B cell (primary cell): ENCODE results near the gene TLX3. TPM values are rescaled to one million over a fixed set of nuclear protein-coding genes. Genes with fewer than 3 reads are reported as not detected.

Experiments
- ATAC-seq: fragments of 200-7000 bp; cut with Tn5 transposase; one replicate; pipeline ENCODE4 v1.10.0; 2021; ENCODE audit warnings: low read depth, mild to moderate bottlenecking, moderate number of reproducible peaks, moderate library complexity
- CTCF ChIA-PET: fragments of 350-600 bp; sonication (Branson Sonifier 250); formaldehyde crosslinking; loops from one replicate; lab custom pipeline; 2021; ENCODE audit warnings: antibody characterized with exemption, inconsistent platforms; lab: Charles Lee
- POLR2A ChIA-PET: fragments of 350-600 bp; sonication (Branson Sonifier 250); formaldehyde crosslinking; loops from one replicate; lab custom pipeline; 2021; ENCODE audit warnings: antibody characterized with exemption; lab: Charles Lee
- DNase-seq: peaks from one replicate; pipeline ENCODE4 v3.0.0; 2013
- H2AFZ ChIP-seq: 2 replicates; pipeline ENCODE4 v1.6.1; 2012; ENCODE audit warnings: mild to moderate bottlenecking, low read depth, low read length; ENCODE audit not compliant: insufficient read depth, poor library complexity, severe bottlenecking
- H3K27ac ChIP-seq, 2 donors: 1 replicate in 1 of 2; 2 replicates in 1 of 2; pipeline ENCODE4 v1.5.1; 2012 to 2013; ENCODE audit warnings: low read length in 2 of 2, mild to moderate bottlenecking in 2 of 2, moderate library complexity in 1 of 2
- H3K27me3 ChIP-seq, 4 experiments: fragments of 200-600 bp in 1 of 4; sonication (generic) in 1 of 4; replicated peaks in 1 of 4; 1 replicate in 2 of 4; 2 replicates in 2 of 4; pipeline versions ENCODE4 v1.6.1 to v1.7.0; 2013 to 2016; ENCODE audit warnings: low read length in 3 of 4, mild to moderate bottlenecking in 2 of 4, mixed read lengths in 1 of 4, moderate library complexity in 1 of 4; ENCODE audit not compliant: insufficient read depth in 4 of 4, control insufficient read depth in 3 of 4; ENCODE audit errors: control extremely low read depth in 1 of 4
- H3K36me3 ChIP-seq, 2 experiments: replicated peaks in 1 of 2; 1 replicate in 1 of 2; 2 replicates in 1 of 2; pipeline versions ENCODE4 v1.6.1 to v1.7.1; 2013; ENCODE audit warnings: low read length in 1 of 2; ENCODE audit not compliant: insufficient read depth in 2 of 2, control insufficient read depth in 1 of 2; ENCODE audit errors: control extremely low read depth in 1 of 2, extremely low read depth in 1 of 2
- H3K4me1 ChIP-seq, 2 donors: fragments of 200-600 bp in 1 of 2; sonication (generic) in 1 of 2; 1 replicate in 1 of 2; 2 replicates in 1 of 2; pipeline versions ENCODE4 v1.5.1 to v1.6.1; 2013 to 2017; ENCODE audit warnings: low read length in 2 of 2; ENCODE audit not compliant: control insufficient read depth in 2 of 2, insufficient read depth in 2 of 2
- H3K4me2 ChIP-seq: replicated peaks from 2 replicates; pipeline ENCODE3; 2012; ENCODE audit warnings: mild to moderate bottlenecking, low read depth, low read length; ENCODE audit not compliant: poor library complexity, severe bottlenecking
- H3K4me3 ChIP-seq, 5 experiments: fragments of 200-600 bp in 1 of 5; sonication (generic) in 1 of 5; 1 replicate in 3 of 5; 2 replicates in 2 of 5; pipeline versions ENCODE4 v1.5.1 to v1.7.0; 2011 to 2016; ENCODE audit warnings: low read length in 4 of 5, mild to moderate bottlenecking in 4 of 5, low read depth in 2 of 5, control low read depth in 1 of 5, moderate library complexity in 1 of 5; ENCODE audit not compliant: insufficient read depth in 1 of 5; ENCODE audit errors: control extremely low read depth in 1 of 5, extremely low read depth in 1 of 5
- H3K79me2 ChIP-seq: fragments of 200-600 bp; sonication (generic); one replicate; pipeline ENCODE4 v1.6.0; 2016; ENCODE audit warnings: low read length; ENCODE audit not compliant: control insufficient read depth, insufficient read depth
- H3K9ac ChIP-seq: fragments of 200-600 bp; sonication (generic); 2 replicates; pipeline ENCODE4 v1.6.1; 2017; ENCODE audit warnings: mild to moderate bottlenecking, low read length, moderate library complexity
- H3K9me3 ChIP-seq, 3 donors: one replicate each; pipeline versions ENCODE4 v1.6.1 to v1.7.1; 2013; ENCODE audit warnings: low read length in 2 of 3; ENCODE audit not compliant: control insufficient read depth in 2 of 3, insufficient read depth in 1 of 3; ENCODE audit errors: control extremely low read depth in 1 of 3
- H4K20me1 ChIP-seq: 2 replicates; pipeline ENCODE4 v1.6.0; 2012; ENCODE audit warnings: mild to moderate bottlenecking, low read length; ENCODE audit not compliant: insufficient read depth, control insufficient read depth, poor library complexity, severe bottlenecking
- H3K27ac Mint-ChIP-seq: one replicate; pipeline ENCODE4 v1.8.0; 2021; ENCODE audit warnings: mixed read lengths
- H3K27me3 Mint-ChIP-seq: one replicate; pipeline ENCODE4 v1.8.0; 2021; ENCODE audit warnings: mixed read lengths
- H3K4me1 Mint-ChIP-seq: one replicate; pipeline ENCODE4 v1.8.0; 2021; ENCODE audit warnings: mixed read lengths
- H3K4me3 Mint-ChIP-seq: one replicate; pipeline ENCODE4 v1.8.0; 2021; ENCODE audit warnings: mixed read lengths
- H3K9me3 Mint-ChIP-seq: one replicate; pipeline ENCODE4 v1.8.0; 2022; ENCODE audit warnings: mixed read lengths; ENCODE audit not compliant: insufficient read depth
- CTCF ChIP-seq: fragments of 200-600 bp; IDR thresholded peaks from one replicate; pipeline ENCODE4 v1.8.0; 2022; ENCODE audit warnings: antibody characterized with exemption, mild to moderate bottlenecking
- EZH2 ChIP-seq: IDR thresholded peaks from 2 replicates; pipeline ENCODE4 v1.6.1; 2012; ENCODE audit warnings: borderline replicate concordance, low read depth, mild to moderate bottlenecking, moderate library complexity, low read length; ENCODE audit not compliant: insufficient read depth, poor library complexity, severe bottlenecking
- WGBS: methylation state at CpG from one replicate; pipeline ENCODE4 v1.1.5; 2013; ENCODE audit warnings: missing lambda C conversion rate; ENCODE audit not compliant: insufficient coverage; 5-methylcytosine and 5-hydroxymethylcytosine counted together
- intact Hi-C: fragments of 100-400 bp; cut with micrococcal nuclease; formaldehyde crosslinking; loops from one replicate; pipeline ENCODE4 v1.10.0; 2022
- polyA plus RNA-seq: library from polyadenylated mRNA; depleted of rRNA; stranded (reverse); fragments of >200 nt; gene quantifications from 2 replicates; pipeline ENCODE4 v1.2.3, GENCODE V29; 2012
- total RNA-seq, 2 donors: library from RNA; stranded (reverse); fragments of 120-200 nt in 1 of 2; gene quantifications; 1 replicate in 1 of 2; 2 replicates in 1 of 2; pipeline versions ENCODE4 v1.2.3 to v1.2.4, GENCODE V29; 2013 to 2022

Gene TLX3
- total and polyA plus RNA-seq, 2 donors (not counting 1 experiment from before 2014, with no cell fraction given), result not detected

- Histone ChIP-seq H3K79me2 (no peaks in the 10 kb centered on the region), H3K27ac (no peak overlapping the region), H3K36me3 (no peaks in the 10 kb centered on the region), H2AFZ (no peak overlapping the region), H4K20me1 (no peaks in the 10 kb centered on the region), H3K4me3 (no peak overlapping the region), H3K4me2 (no peak overlapping the region), H3K27me3 (no peaks in the 10 kb centered on the region), H3K9ac (no peak overlapping the region), H3K4me1 (no peaks in the 10 kb centered on the region), H3K9me3 (no peaks in the 10 kb centered on the region)
- ChIA-PET POLR2A (no interaction called here), CTCF (no interaction called here)
- intact Hi-C loops, result no loop called here
- DNase-seq (no peak), ATAC-seq (no peak)
- WGBS, result no CpG with 5 or more reads among the region's 5 CpGs
- Mint-ChIP-seq H3K27me3 (peaks cover 30% of the 10 kb centered on the region), H3K9me3 (no peaks in the 10 kb centered on the region), H3K4me3 (no peak overlapping the region), H3K4me1 (no peaks in the 10 kb centered on the region), H3K27ac (no peak overlapping the region)
- TF ChIP-seq EZH2, result no peak
- TF ChIP-seq CTCF, result no peak
Measured at GRCh38 chr5:171275841-171276544, 33.1 kb upstream of the TLX3 start.

DNA sequence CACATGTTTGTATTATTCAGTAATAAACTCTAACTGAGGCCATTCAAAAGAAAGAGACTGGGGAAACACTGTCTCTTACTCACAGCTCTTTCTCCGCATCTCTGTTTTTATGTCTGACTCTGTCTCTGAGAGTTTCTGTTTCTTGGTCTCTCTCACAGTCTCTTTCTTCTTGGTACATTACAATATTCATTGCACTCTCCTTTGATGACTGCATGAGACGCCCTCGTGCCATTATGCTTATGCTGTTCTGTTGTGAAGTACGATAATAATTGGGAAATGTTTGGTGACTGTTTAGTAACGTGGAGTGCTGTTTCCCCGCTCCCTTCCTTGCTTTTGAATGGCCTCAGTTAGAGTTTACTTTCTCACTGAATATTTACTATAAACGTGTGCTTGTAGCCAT lies 25.3 kb upstream of the TLX3 start:
- intact Hi-C loops, result no loop called here
- Histone ChIP-seq H3K27me3 (peaks cover 0 to 7% (median 2%) of the 10 kb centered on the region in 4 experiments), H3K4me1 (no peaks in the 10 kb centered on the region), H3K36me3 (no peaks in the 10 kb centered on the region), H3K4me2 (no peak overlapping the region), H3K9me3 (no peaks in the 10 kb centered on the region), H3K79me2 (no peaks in the 10 kb centered on the region), H3K27ac (no peak overlapping the region), H3K4me3 (no peak overlapping the region), H2AFZ (no peak overlapping the region), H4K20me1 (no peaks in the 10 kb centered on the region), H3K9ac (no peak overlapping the region)
- no peak for TF ChIP-seq EZH2
- no peak for TF ChIP-seq CTCF
- DNase-seq (no peak), ATAC-seq (no peak)
- no peak overlapping the region for H3K4me3 Mint-ChIP-seq
- 79% methylated on average over 3 of the region's 7 CpGs for WGBS
- H3K27me3 Mint-ChIP-seq, result peaks cover 34% of the 10 kb centered on the region
- H3K27ac Mint-ChIP-seq, result no peak overlapping the region
- H3K9me3 Mint-ChIP-seq, result no peaks in the 10 kb centered on the region
- CTCF ChIA-PET, result no interaction called here
- no peaks in the 10 kb centered on the region for H3K4me1 Mint-ChIP-seq
- POLR2A ChIA-PET, result no interaction called here
